ENCODE results near the gene F12.

Gene F12

DNA sequence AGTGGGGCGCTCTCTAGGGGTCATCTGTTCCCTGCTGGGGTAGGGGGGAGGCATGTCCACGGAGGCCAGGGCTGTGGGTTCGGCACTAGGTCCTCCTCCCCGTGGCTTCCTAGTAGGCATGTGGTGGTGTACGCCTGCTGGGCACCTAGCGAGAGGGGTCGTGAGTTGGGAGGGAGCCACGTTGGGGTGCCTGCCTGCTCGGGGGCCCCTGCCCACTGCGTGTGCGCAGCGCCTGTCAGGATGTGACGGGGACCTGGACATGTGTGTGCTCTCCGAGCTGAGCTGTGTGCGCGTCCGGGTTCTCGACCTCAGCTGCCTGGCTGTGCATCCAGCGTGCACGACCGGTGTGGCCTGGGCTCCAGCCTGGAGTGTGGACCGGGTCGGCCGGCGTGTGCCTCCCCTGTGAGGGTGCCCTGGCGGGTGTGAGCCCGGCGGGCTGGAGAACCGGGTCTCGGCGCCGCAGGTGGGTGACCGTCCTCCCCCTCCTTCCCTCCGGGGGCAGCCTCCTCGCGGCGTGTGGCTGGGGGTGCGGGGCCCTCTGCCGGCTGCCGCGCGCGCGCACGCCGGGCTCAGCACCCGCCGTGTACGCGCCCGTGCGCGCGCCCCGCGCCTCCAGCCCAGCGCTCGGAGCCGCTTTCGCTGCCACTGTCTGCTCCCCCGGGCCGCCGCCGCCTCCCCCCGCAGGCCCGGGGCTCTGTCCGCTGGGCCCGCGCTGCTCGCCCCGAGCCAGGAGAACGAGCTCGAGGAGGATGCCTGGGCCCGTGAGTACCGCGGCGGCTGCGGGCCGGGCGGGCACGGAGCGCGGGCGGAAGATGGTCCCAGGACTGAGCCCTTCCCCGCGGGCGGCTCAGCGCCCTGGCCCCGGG is 37.1 kb upstream of the F12 start, which contains the start of gene PRR7:
TSS of gene PRR7 (plus strand) at position 615 of the 866 bp plus-strand sequence. CDS start 8,254 bp downstream, outside the sequence.
- DNase-seq (ENCODE audit: low read depth, low spot score): peak; percentile 40

DNA sequence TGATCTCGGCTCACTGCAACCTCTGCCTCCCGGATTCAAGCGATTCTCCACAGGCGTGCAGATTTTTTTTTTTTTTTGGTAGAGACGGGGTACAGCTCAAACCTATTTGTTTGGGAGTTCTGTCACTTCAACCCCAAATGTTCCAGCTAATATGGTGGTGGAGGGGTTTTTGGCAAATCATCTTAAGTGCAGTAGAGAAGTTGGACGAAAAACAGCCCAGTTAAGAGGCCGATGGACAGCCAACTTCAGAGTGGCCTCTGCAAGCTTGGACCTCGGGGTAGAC is 36.5 kb upstream of the F12 start:
- DNase-seq (ENCODE audit: low read depth, low spot score): no peak

DNA sequence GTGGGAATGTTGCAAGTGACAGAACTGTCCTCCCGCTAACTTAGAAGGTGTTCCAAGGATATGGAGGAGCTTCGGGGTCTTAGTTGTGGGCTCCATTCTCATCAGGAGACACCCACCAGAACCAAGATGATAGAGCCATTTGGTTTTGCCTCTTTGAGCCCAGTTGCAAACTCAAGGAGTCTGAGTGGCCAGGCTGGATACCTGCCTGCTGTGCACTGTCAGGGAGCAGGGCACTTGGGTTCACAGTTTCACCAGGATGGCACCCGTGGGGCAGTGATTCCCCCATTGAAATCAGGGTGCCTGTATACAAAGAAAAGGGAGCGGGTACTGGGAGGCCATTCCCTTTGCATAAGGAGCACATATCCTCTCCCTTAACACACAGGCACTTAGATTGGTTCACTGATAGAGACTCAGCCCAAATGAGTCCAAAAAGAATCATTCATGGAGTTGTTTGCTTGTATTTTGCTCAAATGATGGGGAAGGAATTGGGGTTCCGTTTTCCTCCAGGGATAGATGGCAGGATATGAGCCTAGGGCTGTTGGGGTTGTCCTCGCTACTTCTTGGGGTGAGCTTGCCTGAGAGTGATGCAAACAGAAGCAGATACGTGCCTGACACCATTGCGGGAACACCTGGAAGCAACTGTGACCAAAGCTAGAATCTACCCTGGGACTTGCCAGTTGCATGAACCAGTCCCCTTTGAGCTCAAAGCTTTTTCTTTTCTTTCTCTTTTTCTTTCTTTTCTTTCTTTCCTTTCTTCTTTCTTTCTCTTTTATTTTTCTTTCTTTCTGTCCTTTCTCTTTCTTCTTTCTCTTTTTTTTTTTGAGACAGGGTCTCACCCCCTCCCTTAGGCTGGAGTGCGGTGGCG is 35.9 kb upstream of the F12 start:
- no peak for DNase-seq (ENCODE audit: low read depth, low spot score)

DNA sequence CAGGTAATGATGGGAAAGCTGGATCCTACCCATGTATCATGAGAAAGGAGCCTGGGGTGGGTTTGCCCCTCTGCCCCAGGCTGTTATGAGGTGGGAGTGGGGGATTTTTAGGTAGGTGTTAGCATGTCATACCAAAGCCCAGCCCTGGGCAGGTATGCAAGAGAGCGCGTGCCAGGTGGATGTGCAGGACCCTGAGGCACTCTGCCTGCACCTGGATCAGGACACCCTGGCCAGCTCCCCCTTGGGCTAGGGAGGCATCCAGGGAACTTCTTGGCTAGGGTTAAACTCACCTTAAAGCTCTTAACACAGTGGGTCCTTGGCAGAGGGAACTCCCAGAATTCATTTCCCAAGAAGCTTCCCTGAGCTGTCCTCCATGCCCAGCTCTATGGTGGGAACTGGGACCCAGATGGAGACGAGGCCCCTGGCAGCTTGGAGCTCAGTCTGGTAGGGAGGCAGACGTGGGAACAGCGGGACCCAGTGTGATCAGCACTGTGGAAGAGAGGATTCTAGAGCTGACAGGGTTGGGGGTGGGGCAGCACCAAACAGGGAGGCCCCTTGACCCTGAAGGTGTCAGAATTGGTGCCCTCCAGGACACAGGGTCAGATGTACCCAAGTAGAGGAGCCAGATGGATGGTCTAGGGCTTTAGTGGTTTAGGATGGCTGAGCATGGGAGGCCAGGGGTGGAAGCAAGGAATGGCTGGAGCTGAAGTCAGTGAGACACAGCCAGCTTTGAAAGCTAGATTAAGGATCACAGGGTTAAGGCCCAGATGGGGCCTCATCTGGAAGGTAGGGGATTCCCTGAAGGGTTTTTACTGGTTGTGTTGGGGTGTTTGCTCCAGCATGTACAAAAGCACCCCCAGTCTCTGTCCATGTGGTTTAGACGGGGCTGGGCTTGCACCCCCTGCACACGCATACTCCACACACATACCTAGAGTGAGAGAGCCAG is 35.0 kb upstream of the F12 start:
- DNase-seq (ENCODE audit: low read depth, low spot score): no peak

DNA sequence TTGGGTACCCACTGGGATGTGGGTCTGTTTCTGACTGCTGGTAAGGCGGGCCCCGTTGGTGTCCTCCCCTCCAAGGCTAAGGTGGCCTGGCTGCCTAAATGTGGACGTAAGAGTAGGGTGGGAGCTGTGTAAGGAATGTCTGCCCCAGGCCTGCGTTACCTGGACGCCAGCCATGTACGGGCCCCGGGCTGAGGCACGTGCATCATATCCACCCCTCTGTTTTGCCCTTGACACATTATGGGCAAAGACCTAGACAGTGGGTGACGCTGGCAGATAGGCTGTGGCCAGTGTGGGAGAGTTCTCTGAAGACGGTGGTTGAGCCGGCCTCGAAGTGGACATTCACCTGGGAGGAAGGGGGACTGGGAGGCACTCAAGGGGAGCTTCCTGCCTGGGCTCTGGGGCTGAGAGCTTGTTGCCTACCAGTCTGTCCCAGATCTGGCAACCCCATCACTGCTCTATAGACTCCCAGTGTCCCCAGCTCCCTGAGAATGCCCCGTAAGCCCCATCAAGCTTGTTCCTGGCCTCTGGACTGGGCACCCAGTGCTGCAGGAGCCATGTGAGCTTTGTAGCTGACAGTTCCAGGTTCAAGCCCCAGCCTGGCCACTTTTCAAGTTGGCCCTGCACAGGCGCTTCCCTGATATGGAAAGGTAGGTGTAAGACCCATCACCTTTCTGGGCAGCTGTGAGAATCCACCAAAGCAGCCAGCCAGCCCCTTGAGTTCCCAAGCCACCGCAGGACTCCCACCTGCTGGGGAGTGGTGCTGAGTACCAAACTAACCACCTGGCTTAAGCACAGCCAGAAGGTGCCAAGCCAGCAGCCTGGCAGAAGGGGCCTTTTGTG is 34.0 kb upstream of the F12 start:
- no peak for DNase-seq (ENCODE audit: low read depth, low spot score)

DNA sequence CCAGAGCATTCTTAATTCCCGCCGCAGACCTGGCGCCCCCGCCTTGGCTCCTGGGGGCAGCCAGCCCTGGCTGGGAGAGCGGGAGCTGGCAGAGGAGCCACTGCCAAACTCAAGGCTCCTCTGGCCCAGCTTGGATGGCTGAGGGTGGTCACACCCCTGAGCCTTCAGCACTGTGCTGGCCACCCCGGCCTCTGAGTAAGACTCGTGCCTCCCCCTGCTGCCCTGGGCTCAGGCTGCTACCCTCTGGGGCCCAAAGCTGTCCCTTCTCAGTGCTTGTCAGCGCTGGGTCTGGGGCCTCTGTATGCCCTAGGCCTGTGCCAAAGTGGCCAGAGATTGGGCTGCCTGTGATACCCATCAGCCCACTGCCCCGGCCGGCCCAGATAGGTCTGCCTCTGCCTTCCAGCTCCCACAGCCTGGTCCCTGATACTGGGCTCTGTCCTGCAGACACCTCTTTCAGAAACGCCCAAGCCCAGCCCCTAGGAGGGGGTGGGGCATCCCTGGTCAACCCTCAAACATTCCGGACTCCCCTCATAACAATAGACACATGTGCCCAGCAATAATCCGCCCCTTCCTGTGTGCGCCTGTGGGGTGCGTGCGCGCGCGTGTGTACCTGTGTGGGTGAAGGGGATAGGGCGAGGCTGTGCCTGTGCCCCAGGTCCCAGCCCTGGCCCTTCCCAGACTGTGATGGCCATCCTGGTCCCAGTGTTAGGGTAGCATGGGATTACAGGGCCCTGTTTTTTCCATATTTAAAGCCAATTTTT is 32.9 kb upstream of the F12 start:
- DNase-seq (ENCODE audit: low read depth, low spot score): no peak

DNA sequence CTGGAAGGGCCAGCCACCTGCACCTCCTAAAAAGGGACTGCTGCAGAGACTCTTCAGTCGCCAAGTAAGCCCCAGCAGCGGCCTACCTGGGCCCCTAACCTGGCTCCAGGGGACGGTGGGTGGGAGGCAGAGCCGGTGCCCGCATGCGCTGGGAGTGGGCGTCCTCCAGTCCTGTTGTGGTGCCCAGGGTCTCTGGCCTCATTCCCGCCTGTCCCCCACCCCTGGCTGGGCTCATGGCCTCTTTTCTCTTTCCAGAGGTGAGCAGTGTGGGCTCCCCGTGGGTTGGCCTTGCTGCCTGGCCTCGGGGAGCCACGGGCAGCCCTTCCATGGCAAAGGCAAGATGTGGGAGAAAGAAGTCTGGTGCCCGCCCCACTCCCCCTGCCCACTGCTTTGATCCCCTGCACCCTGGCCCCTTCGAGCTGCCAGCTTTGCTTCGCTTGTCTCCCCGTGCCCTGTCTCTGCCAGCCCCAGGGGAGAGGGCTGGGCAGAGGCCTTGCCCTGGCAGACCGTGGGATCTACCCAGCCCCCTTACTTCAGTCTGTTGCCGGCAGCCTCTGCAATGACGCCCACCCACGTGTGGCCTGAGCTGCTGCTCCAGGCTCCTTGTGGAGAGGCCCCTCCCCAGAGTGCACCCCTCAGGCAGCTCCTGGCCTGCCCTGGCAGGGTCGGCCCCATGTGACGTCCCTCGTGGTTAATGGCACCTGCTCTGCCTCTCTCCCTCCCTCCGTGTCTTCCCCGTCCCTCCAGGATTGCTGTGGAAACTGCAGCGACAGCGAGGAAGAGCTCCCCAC is 31.8 kb upstream of the F12 start:
- DNase-seq (ENCODE audit: low read depth, low spot score): no peak

DNA sequence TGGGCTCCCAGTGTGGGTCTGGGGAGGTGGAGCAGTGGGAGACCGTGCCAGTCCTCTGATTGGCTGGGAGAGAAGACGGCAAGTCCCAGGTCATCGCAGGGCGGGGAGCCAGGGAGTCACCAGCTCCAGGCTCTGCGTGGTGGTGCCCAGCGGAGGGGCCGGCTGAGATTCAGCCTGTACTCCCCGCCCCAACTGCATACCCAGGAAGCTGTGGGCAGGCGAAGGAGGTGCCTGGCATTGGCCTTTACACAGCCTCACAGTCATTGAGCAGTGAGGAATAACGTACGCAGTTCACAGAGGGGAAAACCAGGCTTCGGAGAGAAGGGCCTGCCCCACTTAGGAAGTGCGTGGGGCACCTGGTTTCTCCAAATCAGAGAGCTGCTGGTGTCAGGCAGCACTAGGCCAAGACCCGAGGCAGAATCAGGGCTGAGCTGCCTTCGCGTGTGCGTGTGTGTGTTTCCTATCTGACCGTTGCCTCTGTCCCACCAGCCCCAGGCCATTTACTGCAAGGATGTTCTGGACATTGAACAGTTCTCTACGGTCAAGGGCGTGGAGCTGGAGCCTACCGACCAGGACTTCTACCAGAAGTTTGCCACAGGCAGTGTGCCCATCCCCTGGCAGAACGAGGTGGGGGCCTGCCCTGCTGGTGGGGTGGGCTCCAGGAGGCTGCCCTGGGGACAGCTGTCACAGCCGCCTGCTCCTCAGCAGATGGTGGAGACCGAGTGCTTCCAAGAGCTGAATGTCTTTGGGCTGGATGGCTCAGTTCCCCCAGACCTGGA is 31.0 kb upstream of the F12 start:
- DNase-seq (ENCODE audit: low read depth, low spot score): no peak

DNA sequence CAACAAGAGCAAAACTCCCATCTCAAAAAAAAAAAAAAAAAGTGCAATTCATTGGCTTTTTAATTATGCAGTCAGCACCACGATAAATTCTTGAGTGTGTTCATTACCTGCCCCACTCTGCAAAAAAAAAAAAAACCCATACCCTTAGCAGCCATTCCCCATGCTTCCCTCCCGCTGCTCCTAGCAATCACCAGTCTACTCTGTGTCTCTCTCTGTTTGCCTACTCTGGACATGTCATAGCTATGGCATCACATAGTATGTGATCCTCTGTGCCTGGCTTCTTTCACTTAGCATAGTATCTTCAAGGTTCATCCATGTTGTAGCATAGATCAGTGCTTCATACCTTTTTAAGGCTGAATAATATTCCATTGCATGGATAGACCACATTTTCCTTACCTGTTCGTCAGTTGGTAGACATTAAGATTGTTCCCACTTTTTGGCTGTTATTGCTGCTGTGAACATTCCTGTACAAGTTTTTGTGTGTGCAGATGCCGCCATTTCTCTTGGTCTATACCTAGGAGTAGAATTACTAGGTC is 30.2 kb upstream of the F12 start:
- DNase-seq (ENCODE audit: low read depth, low spot score): no peak

DNA sequence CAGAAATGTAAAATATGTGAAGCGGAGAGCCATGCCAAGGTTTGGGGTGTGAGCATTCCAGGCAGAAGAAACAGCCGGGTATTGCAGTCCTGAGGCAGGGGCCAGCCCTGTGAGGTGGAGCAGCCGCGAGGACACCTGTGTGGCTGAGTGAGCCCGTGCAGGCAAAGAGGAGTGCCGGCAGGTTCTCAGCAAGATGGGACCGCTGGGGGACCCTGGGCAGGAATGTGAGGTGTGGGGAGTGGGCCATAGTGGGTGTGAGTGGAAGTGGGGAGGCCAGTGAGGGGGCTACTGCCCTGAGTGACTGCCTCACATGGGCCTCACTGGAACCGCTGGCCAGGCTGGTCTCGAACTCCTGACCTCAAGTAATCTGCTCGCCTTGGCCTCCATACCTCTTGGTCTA is 29.1 kb upstream of the F12 start:
- DNase-seq (ENCODE audit: low read depth, low spot score): no peak

DNA sequence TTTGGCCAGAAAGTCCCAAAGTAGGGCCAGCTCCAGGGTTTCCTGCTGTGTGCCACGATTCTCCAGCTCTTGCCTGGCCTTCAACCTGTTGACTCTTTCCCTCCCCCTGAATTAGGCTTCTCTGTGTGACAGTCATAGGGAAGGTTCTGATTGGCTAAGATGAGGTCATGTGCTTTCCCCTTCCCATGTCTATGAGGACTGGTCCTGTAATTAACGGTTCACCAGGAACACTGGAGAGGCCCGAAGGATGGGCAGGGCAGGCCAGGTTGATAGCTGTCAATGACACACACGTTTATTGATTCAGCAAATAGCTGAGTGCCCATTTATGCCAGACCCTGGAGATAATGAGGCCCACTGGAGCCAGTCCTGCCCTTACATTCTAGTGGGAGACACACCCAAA is 28.3 kb upstream of the F12 start:
- DNase-seq (ENCODE audit: low read depth, low spot score): no peak

DNA sequence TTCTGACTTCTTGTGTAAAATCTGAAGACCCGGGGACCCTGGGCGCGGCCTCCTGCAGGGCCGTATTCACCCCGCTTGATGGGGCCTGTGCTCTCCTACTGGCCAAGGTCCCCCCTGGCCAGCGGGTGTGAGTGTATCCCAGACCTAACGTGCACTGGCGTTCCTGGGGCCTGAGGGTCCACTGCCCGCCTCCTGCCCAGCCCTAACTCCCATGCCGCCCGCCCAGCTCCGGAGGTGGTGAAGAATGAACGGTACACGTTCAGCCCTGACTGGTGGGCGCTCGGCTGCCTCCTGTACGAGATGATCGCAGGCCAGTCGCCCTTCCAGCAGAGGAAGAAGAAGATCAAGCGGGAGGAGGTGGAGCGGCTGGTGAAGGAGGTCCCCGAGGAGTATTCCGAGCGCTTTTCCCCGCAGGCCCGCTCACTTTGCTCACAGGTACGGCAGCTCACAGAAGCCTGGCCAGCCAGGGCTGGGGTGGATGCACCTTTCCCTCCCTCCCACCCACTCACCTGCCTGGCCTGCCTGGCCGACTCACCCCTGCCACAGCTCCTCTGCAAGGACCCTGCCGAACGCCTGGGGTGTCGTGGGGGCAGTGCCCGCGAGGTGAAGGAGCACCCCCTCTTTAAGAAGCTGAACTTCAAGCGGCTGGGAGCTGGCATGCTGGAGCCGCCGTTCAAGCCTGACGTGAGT is 26.6 kb upstream of the F12 start:
- no peak for DNase-seq (ENCODE audit: low read depth, low spot score)

DNA sequence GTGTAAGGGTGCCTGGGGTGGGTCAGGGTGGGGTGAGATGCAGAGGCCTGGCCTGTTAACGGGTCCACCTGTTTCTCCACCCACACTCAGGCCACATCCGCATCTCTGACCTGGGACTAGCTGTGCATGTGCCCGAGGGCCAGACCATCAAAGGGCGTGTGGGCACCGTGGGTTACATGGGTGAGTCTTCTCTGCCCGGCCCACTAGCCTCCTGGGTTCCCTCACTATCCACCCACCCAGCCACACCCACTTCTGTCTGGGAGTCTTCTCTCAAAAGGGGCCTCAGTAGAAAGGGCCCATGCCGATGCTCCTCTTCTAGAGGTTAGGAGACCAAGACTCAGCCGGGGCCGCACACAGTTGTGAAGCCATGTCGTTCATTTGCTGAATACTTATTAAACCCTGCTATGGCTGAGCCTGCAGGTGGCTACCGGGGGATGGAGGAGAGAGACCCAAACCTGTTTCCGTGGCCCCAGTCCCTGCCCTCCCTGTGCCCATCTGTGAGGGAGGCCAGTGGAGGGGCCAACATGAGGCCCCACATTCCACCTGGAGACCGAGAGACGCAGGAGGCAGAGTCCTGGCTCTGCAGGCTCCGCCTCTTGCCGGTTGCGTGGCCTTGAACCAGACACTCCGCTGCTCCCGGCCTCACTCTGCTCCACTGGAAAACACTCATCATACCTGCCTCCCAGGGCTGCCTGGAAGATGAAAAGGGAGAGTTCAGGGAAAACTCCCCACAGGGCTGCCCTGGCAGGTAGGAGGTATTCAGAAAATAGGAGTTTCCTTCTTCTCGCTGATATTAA is 25.8 kb upstream of the F12 start:
- DNase-seq (ENCODE audit: low read depth, low spot score): no peak

DNA sequence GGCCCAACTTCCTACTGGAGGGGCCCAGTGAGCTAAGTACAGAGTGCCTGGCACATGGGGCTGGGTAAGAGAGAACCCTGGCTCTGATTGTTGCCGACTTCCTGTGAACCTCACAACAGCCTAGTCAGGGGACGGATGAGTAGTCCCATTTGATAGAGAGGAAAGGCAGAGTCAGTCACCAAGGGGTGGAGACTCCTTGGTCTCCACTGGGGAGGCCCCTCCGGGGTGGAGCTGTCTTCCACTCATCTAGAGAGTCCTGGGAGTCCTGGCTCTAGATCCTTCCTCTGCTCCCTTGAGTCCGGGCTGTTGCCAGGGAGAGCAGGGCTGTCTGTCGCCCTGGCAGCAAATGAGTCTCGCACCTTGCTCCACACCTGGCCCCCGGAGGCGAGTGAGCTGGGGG is 25.1 kb upstream of the F12 start:
- no peak for DNase-seq (ENCODE audit: low read depth, low spot score)

DNA sequence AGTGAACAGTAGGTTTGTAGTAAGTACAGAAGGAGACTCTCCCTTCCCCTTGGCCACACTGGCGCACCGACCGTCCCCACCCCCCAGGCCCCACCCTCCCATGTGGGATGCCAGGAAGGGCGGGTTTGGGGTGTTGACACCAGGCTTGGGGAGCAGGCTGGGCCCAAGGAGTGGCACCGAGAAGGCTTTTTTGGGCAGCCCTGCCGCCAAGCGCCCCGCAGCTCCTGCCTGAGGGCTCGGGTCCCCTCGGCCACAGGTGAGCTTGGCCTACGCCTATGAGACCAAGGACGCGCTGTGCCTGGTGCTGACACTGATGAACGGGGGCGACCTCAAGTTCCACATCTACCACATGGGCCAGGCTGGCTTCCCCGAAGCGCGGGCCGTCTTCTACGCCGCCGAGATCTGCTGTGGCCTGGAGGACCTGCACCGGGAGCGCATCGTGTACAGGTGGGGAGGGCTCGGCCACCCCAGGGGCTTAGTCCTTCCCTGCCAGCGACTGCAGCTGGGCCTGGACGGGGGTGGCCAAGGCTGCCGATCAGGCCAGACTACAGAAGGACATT is 24.4 kb upstream of the F12 start:
- DNase-seq (ENCODE audit: low read depth, low spot score): no peak

DNA sequence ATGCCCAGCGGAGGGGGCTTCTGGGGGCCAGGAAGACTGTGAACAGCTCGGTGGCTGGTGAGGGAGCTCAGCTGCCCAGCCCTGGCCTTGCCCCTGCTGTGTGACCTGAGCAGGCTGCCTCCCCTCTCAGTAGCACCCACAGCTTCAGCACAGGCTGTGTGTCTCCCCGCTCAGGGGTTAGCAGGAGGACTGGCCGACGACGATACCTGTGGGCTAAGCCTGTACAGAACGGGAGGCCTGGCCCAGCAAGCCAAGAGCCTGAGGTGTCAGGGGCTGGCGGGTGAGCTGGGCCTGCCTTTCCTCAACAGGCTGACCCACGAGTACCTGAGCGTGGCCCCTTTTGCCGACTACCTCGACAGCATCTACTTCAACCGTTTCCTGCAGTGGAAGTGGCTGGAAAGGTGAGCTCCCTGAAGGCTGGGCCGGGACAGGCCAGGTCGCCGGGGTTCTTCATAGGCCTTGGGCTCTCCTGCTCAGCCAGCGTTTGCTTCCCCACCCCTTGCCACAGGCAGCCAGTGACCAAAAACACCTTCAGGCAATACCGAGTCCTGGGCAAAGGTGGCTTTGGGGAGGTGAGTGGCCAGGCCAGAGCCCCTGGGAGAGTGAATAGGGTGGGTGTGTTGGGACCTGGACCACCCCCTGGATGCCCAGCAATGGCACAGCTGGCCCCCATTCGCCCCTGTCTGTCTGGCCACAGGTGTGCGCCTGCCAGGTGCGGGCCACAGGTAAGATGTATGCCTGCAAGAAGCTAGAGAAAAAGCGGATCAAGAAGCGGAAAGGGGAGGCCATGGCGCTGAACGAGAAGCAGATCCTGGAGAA is 23.7 kb upstream of the F12 start:
- DNase-seq (ENCODE audit: low read depth, low spot score): no peak

All from activated CD4-positive, CD25-positive, alpha-beta regulatory T cell treated with anti-CD3 and anti-CD28 coated beads, Interleukin-2, amount 50 U/mL, for 16 hours (primary cell).